HG03097 (cell line): ENCODE measurements around the gene YOD1.

Experiments
- ATAC-seq: cut with Tn5 transposase; IDR thresholded peaks from one replicate; pipeline ENCODE4 v1.9.1; 2021; ENCODE audit not compliant: unreplicated experiment, low FRiP score

YOD1 gene

GRCh38 chr1:207013321-207014085 lies 37.5 kb downstream of the YOD1 start:
- no peak for ATAC-seq

GRCh38 chr1:207010726-207011125 lies 40.3 kb downstream of the YOD1 start:
- no peak for ATAC-seq

GRCh38 chr1:207009945-207010344 lies 41.1 kb downstream of the YOD1 start:
- ATAC-seq, result no peak

GRCh38 chr1:207009182-207009850 lies 41.7 kb downstream of the YOD1 start:
- ATAC-seq, result no peak

- no peak for ATAC-seq
These were observed 43.5 kb downstream of the YOD1 start for GRCh38 chr1:207007352-207008033.

GRCh38 chr1:207006914-207007313 lies 44.1 kb downstream of the YOD1 start:
- no peak for ATAC-seq

- no peak for ATAC-seq
These were observed 44.9 kb downstream of the YOD1 start for GRCh38 chr1:207006083-207006482.

GRCh38 chr1:207004931-207005830 lies 45.8 kb downstream of the YOD1 start:
- ATAC-seq, result no peak

GRCh38 chr1:207003210-207003609 lies 47.8 kb downstream of the YOD1 start:
- no peak for ATAC-seq

GRCh38 chr1:207002724-207003146 lies 48.3 kb downstream of the YOD1 start:
- no peak for ATAC-seq

GRCh38 chr1:207001492-207002245 lies 49.3 kb downstream of the YOD1 start:
- ATAC-seq, result no peak

GRCh38 chr1:207000651-207001291 lies 50.2 kb downstream of the YOD1 start:
- ATAC-seq, result no peak

- ATAC-seq, result no peak
These were observed 52.2 kb downstream of the YOD1 start for GRCh38 chr1:206998816-206999215.
